HG03575 (cell line): Measurements from ENCODE around the gene C2CD3.
"Not testable (repeated sequence)": the region's sequence is repeated elsewhere in the genome, so short reads cannot be mapped to it uniquely, and the experiment has no call there.

ENCODE experiments used
- ATAC-seq: cut with Tn5 transposase; IDR thresholded peaks from one replicate; pipeline ENCODE4 v1.9.1; 2021; ENCODE audit not compliant: unreplicated experiment, insufficient number of reproducible peaks, low FRiP score; ENCODE audit errors: extremely low read depth

C2CD3 gene

GRCh38 chr11:73997120-73997770, 173.6 kb downstream of the C2CD3 start:
- no peak for ATAC-seq

GRCh38 chr11:73996161-73996747, 174.5 kb downstream of the C2CD3 start:
- no peak for ATAC-seq

- no peak for ATAC-seq
Measured at GRCh38 chr11:73995731-73996130, 175.1 kb downstream of the C2CD3 start.

DNA sequence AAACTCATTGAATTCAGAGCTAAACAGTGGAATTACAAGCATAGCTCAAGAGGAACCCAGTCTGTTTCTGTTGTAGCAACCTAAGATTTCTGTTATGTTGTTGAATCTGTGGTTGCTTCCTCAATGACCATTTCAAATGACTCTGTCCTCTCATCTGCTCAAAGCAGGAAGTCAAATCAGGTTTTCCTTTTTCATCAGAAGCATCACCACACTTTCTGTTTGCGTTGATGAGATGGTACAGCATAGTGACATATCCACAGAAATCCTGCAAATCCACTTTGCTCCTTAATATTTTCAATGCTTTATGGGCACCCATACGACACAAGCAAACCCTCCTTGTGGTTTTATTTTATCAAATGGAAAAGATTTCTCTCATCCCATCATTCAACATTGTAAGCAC, 175.6 kb downstream of the C2CD3 start:
- ATAC-seq = no peak

DNA sequence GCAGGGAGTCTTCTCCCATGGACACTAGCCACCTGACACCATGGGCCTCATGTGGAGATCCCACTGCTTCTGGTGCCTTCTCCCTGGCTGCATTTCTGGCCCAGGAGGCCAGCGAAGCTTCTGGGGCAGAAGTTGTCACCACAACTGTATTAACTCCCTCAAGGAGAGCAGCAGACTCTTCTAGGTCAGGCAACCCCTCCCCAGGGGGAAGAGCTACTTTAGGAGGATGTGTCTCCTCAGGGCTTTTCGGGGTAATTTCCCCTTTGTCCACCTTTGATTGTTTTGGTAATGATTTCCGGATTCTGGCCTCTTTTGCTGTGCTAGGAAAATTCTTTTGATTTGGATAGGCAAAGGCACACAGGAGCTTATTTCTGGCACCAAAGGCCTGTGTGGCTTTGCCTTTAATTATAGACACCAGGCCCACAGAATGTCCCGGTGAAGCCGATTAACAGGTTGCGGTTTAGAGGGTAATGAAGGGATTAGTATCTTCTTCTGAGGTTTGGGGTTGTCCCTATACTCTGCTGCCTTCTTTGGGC, 179.3 kb downstream of the C2CD3 start:
- no peak for ATAC-seq

DNA sequence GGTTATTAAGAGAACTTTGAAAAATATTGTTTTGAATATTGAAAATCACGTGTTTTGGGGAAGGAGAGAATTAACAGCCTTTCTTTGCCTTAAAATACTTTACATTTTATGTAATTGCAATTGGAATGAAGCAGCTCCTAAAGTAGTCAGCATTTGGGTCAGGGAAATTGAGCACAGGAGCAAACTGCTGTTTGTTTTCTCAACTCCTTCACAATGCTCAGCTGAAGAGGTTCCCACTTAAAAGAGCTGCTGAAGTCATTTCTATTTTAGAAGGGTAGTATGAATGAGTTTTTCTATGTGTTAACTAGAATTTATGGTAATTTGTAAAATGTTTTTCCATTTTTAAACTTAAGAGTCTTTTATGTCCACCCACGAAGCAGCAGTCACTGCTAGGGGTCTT, 180.1 kb downstream of the C2CD3 start:
- no peak for ATAC-seq

GRCh38 chr11:73989156-73989555, 181.6 kb downstream of the C2CD3 start:
- no peak for ATAC-seq

DNA sequence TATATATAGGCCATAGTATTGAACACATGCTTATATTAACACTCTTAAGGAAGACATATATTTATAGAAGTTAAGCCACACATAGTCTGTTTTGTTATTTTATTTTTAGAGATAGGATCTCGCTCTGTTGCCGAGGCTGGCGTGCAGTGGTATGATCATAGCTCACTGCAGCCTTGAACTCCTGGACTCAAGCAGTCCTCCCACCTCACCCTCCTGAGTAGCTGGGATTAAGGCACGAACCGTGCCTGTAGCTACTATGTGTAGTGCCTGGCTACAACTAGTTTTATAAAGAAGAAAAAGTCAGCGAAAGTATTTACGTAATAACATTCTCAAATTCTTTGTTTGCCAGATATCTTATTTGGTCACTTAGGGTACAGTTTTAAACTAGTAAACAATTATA, 182.6 kb downstream of the C2CD3 start:
- no peak for ATAC-seq

DNA sequence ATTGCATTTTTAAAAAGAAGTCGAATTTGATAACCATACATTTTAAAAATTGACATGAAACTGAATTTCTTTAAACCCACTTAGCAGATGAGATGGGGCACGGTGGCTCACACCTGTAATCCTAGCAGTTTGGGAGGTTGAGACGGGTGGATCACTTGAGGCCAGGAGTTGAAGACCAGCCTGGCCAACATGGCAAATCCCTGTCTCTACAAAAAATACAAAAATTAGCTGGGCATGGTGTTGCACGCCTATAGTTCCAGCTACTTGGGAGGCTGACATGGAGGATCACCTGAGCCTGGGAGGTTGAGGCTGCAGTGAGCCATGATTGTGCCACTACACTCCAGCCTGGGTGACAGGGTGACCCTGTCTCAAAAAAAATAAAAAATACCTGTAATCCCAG, 185.1 kb downstream of the C2CD3 start:
- not testable (repeated sequence) for ATAC-seq

DNA sequence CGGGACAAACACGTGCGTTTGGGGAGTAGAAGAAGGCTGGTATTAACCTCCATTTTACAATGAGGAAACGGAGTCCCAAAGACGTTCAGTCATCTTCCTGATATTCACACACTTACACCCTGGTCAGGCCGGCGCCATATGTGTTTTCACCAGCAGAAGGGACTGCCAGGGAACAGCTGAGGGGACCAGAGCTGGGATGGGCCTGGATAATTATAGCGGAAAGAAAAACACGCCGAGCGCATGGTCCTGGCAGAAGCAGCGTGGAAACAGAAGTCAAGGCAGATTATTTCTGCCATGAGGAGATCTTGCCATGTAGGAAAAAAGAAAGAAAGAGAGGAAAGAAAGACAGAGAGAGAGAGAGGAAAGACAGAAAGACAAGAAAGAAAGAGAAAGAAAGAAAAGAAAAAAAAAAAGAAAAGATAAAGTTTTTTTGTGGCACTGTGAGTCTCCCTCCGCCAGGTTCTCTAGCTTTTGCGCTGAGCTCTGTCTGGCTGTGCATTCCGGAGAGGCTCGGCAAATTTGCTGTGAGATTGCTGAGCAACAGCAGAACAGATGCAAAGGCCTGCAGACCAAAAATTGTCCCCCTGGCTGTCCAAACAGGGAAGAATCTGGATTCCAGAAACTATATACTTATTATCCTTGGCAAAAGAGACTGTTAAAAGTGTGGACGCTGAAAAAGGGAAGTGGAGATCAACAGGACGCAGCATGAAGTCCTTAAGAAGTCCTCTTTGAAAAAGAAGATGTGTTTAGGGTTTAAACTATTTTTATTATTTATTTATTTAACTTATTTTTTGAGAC, 186.9 kb downstream of the C2CD3 start:
- ATAC-seq = no peak

- ATAC-seq = peak; percentile 36
Measured at GRCh38 chr11:73982990-73983740, 187.6 kb downstream of the C2CD3 start.

DNA sequence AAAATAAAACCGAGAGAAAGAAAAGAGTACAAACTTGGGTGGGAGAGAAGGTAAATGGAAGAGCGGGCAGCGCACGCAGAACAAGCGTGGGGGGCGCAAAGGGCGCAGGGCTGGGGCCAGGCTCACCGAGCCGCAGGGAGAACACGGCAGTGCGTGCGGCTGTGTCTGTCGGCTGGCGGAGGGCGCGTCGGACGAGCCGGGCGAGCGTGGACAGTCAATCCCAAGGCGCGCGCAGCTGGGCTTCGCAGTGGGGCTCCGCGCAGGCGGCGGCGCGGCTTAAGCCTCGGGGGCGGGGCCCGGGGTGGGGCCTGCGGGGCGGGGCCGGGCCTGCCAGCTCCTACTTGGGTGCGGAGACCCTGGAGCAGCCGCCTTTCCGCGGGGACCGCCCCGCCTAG, 188.2 kb downstream of the C2CD3 start, which contains the start of gene UCP2:
UCP2 (minus strand) TSS at position 249 of the 395 bp plus-strand sequence. CDS start 4,465 bp downstream, outside the sequence.
- no peak for ATAC-seq

DNA sequence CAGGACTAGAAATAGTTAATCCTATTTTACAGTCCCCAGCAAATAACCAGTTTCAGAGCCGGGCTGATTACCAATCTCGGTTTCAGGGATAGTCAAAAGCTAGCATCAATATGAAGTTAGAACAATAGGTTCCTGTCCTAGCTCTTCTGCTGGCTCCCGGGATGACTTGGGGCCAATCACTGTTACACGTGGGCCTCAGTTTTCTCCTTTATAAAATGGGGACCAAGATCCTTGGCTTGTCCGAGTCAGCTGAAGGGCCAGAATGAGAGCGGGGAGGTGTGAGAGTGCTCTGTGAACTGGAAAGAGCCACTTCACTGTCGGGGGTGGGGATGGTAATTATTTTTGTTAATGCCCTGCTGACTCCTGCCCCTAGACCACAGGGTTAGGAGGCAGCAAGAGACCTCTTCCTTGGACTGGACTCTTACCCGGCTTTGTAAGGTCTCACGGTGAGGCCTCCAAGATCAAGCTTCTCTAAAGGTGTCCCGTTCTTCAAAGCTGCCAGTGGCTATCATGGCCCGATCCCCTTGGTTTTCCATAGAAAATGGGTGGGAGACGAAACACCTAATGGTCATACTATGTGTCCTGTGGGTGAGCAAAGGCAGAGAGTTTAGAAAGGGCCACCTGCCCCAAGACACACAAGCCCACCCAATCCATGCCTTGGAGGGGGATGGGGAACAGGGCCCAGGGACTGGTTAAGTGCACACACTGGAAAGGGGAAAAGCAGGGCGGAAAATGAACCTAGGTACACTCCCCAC, 189.6 kb downstream of the C2CD3 start:
- ATAC-seq = no peak

- ATAC-seq = no peak
Measured at GRCh38 chr11:73980001-73980961, 190.5 kb downstream of the C2CD3 start.

GRCh38 chr11:73978576-73979086, 192.2 kb downstream of the C2CD3 start:
- ATAC-seq = no peak

- ATAC-seq = no peak
Measured at GRCh38 chr11:73977856-73978519, 192.8 kb downstream of the C2CD3 start.
